ENCODE data around the gene C1orf116. TPM values are rescaled to one million over a fixed set of nuclear protein-coding genes. Genes with fewer than 3 reads are reported as not detected.

C1orf116 gene
- total RNA-seq, 4 donors from 2014 or later = 0.62 TPM; not detected in 3

DNA sequence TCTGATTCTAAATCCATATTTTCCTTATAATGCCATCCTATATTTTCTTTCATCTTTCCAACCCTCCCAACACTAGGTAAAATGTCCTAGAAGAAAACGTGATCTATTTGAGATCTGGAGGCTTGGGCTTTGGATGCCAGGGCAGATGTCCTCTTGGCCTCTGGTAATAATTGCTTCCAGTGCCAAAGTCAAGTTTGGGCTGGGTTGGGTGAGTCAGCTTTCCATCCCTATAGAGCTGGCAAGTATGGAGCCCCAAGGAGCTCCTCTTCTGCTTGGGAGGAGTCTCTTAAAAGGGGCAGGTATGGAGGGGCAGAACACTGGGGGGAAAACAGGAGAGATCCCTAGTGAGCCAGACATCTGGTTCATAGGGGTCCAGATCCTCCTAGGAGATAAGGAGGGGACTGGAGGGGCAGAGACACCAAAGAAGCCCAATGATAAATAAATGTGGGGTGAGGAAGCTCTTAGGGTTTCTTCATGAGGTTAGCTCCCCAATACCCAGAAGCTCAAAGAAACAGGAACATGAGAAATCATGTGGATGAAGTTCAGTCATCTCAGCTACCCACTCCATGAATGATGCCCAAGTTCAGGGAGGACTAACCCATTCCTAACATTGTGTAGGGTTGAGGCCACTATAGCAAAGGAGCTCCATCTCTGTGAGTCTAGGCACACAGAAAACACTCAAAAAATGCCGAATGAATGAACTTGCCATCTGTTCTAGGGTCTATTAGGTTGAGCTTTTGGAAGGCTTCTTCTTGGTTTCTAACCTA is 3.5 kb downstream of the C1orf116 start:
- DNase-seq = no peak
- Histone ChIP-seq H3K27ac (no peak overlapping the region), H3K9me3 (no peaks in the 10 kb centered on the region), H3K27me3 (no peaks in the 10 kb centered on the region), H3K36me3 (no peaks in the 10 kb centered on the region), H3K4me3 (no peak overlapping the region), H3K4me1 (no peaks in the 10 kb centered on the region)
- TF ChIP-seq, protein P1, sequence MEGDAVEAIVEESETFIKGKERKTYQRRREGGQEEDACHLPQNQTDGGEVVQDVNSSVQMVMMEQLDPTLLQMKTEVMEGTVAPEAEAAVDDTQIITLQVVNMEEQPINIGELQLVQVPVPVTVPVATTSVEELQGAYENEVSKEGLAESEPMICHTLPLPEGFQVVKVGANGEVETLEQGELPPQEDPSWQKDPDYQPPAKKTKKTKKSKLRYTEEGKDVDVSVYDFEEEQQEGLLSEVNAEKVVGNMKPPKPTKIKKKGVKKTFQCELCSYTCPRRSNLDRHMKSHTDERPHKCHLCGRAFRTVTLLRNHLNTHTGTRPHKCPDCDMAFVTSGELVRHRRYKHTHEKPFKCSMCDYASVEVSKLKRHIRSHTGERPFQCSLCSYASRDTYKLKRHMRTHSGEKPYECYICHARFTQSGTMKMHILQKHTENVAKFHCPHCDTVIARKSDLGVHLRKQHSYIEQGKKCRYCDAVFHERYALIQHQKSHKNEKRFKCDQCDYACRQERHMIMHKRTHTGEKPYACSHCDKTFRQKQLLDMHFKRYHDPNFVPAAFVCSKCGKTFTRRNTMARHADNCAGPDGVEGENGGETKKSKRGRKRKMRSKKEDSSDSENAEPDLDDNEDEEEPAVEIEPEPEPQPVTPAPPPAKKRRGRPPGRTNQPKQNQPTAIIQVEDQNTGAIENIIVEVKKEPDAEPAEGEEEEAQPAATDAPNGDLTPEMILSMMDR (IDR thresholded peaks at IDR 0.05) = no peak
- intact Hi-C loops (cut with DNase I; ENCODE audit: low total_unique reads) = no loop called here

GRCh38 chr1:207027921-207028320 is 4.6 kb downstream of the C1orf116 start:
- Histone ChIP-seq H3K27me3 (no peaks in the 10 kb centered on the region), H3K27ac (no peak overlapping the region), H3K36me3 (no peaks in the 10 kb centered on the region), H3K9me3 (no peaks in the 10 kb centered on the region), H3K4me3 (no peak overlapping the region), H3K4me1 (no peaks in the 10 kb centered on the region)
- TF ChIP-seq POLR2A (IDR thresholded peaks at IDR 0.05) = no peak
- TF ChIP-seq, protein P1 (IDR thresholded peaks at IDR 0.05) = no peak
- DNase-seq = no peak
- intact Hi-C loops (cut with DNase I; ENCODE audit: low total_unique reads) = no loop called here

DNA sequence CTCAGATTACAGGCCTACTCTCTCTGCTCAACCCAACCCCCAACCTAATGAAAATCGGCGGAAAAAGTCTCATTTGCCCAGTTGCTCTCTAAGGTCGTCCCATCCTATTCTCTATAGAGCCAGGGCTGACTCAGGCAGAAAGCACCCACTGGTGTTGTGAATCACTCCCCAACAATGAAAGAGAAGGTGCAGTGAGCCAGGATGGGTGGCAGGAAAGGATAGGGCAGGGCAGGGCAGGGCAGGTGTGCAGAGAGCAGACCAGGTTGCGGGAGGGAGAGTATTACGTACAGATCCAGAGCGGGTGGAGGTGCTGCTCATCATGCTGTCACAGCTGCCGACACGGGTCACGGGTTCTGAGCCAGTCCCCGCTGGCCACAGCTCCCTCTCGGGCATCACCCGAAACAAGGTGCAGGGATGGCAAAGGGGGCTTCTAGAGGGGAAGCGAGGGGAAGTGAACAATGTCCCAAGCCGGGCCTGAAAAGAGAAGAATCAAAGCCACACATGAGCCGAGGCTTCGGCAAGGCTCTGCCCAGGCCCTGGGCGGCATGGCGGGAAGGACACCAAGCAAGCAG is 5.3 kb downstream of the C1orf116 start:
- Histone ChIP-seq H3K4me3 (no peak overlapping the region), H3K4me1 (no peaks in the 10 kb centered on the region), H3K9me3 (no peaks in the 10 kb centered on the region), H3K27me3 (no peaks in the 10 kb centered on the region), H3K36me3 (no peaks in the 10 kb centered on the region), H3K27ac (no peak overlapping the region)
- TF ChIP-seq, protein P1 (IDR thresholded peaks at IDR 0.05) = no peak
- TF ChIP-seq POLR2A (IDR thresholded peaks at IDR 0.05) = no peak
- intact Hi-C loops (cut with DNase I; ENCODE audit: low total_unique reads) = no loop called here
- DNase-seq = no peak

DNA sequence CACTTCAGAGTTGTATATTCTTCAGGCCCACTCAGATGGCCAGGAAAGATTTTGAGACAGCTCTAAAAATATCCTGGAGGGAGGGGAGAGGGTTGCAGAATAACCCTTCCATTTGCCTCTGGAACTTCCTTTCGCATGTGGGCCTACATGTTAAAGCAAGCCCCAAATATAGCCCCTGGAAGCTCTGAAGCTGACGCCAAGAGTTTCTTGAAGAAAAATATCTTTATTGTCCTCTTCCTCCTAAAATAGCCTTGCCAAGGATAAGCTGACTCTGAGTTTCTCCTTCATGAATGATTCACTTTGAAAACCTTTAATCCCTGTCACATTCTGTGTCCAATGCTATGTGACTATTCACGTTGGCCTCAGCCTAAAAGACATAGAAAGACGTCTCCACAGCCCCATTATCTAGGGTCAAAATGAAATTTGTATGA is 6.4 kb downstream of the C1orf116 start:
- TF ChIP-seq POLR2A (IDR thresholded peaks at IDR 0.05) = no peak
- TF ChIP-seq, protein P1 (IDR thresholded peaks at IDR 0.05) = no peak
- no peak overlapping the region for H3K27ac ChIP-seq
- H3K4me3 ChIP-seq = no peak overlapping the region
- no peak for DNase-seq
- H3K4me1 ChIP-seq = no peaks in the 10 kb centered on the region
- H3K27me3 ChIP-seq = no peaks in the 10 kb centered on the region
- H3K36me3 ChIP-seq = no peaks in the 10 kb centered on the region
- intact Hi-C loops (cut with DNase I; ENCODE audit: low total_unique reads) = no loop called here
- H3K9me3 ChIP-seq = no peaks in the 10 kb centered on the region

- TF ChIP-seq, protein P1 (IDR thresholded peaks at IDR 0.05) = no peak
- H3K4me1 ChIP-seq = no peaks in the 10 kb centered on the region
- no peaks in the 10 kb centered on the region for H3K9me3 ChIP-seq
- no peak overlapping the region for H3K4me3 ChIP-seq
- no peaks in the 10 kb centered on the region for H3K27me3 ChIP-seq
- DNase-seq = no peak
- intact Hi-C loops (cut with DNase I; ENCODE audit: low total_unique reads) = no loop called here
- no peak overlapping the region for H3K27ac ChIP-seq
- H3K36me3 ChIP-seq = no peaks in the 10 kb centered on the region
Observed at GRCh38 chr1:207025146-207025880, 7.2 kb downstream of the C1orf116 start.
